Activated CD4-positive, alpha-beta T cell treated with anti-CD3 and anti-CD28 coated beads for 1 hour (primary cell): ENCODE results near the gene YKT6.

Source experiments
- DNase-seq: peaks from one replicate; pipeline ENCODE4 v3.0.0-alpha.2; 2020

Gene YKT6

DNA sequence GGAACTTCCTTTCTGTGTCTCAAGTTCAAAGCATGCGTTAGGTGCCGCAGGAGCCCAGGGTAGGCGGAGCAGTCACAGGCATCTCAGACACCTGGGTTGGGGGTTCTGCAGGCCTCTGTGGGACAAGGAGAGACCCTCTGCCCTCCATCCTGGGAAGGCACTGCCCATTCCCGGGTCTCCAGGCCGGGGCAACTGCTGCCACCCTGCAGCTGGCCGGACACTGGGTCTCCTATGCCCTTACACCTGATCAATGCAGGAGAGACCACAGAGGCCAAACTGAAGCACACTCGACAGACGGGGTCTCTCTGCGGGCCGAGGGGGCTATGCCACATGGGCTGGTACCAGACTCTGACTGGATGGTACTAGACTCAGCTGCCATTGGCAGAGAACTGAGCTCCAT lies 36.9 kb downstream of the YKT6 start:
- no peak for DNase-seq

- DNase-seq: no peak
These were observed 37.4 kb downstream of the YKT6 start for GRCh38 chr7:44238116-44238695.

- no peak for DNase-seq
These were observed 38.6 kb downstream of the YKT6 start for GRCh38 chr7:44239361-44239760.

GRCh38 chr7:44240376-44240775 lies 39.6 kb downstream of the YKT6 start:
- DNase-seq: no peak

GRCh38 chr7:44240983-44241510 lies 40.3 kb downstream of the YKT6 start:
- peak; percentile 40 for DNase-seq

DNA sequence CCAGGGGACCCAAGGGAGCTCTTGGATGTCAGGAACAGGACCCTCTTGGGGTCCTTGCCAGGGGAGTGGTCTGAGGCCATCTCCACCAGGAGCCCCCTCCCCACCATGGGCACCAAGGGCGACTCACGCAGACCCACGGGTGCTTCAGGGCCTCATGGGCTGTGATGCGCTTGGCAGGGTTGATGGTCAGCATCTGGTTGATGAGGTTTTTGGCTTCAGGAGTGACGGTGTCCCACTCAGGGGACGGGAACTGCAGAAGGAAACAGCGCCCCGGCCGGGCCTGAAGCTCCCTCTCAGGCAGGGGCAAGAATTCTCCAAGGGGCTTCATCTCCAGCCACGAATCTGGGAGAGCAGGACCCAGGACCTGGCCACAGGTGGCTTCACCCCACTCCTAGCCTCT lies 41.3 kb downstream of the YKT6 start:
- DNase-seq: no peak

GRCh38 chr7:44244282-44244681 lies 43.5 kb downstream of the YKT6 start:
- DNase-seq: no peak

- no peak for DNase-seq
These were observed 45.8 kb downstream of the YKT6 start for GRCh38 chr7:44246396-44247113.

- no peak for DNase-seq
These were observed 47.3 kb downstream of the YKT6 start for GRCh38 chr7:44247868-44248651.

- DNase-seq: no peak
These were observed 49.0 kb downstream of the YKT6 start for GRCh38 chr7:44249639-44250234.

GRCh38 chr7:44251269-44251668 lies 50.5 kb downstream of the YKT6 start:
- DNase-seq: no peak

GRCh38 chr7:44251881-44252280 lies 51.1 kb downstream of the YKT6 start:
- no peak for DNase-seq

GRCh38 chr7:44256459-44256858 lies 55.7 kb downstream of the YKT6 start:
- DNase-seq: no peak

DNA sequence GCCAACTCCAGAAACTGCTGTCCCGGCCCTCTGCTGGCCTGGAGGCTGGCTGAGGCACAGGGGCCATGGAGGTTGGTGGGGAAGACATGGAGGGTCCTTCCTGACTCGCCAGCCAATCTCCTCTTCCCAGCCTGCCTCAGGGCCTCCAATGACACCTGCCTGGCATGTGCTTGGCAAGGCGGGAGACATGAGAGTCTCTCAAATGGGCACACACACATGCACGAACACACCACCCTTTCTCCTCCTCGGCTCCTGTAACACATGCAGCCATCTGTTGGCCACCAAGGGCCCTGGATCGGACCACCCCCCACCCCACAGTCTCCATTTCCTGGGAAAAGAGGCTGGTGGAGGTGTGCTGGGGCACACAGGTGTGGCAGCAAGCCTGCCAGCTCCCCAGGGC lies 56.4 kb downstream of the YKT6 start:
- no peak for DNase-seq

DNA sequence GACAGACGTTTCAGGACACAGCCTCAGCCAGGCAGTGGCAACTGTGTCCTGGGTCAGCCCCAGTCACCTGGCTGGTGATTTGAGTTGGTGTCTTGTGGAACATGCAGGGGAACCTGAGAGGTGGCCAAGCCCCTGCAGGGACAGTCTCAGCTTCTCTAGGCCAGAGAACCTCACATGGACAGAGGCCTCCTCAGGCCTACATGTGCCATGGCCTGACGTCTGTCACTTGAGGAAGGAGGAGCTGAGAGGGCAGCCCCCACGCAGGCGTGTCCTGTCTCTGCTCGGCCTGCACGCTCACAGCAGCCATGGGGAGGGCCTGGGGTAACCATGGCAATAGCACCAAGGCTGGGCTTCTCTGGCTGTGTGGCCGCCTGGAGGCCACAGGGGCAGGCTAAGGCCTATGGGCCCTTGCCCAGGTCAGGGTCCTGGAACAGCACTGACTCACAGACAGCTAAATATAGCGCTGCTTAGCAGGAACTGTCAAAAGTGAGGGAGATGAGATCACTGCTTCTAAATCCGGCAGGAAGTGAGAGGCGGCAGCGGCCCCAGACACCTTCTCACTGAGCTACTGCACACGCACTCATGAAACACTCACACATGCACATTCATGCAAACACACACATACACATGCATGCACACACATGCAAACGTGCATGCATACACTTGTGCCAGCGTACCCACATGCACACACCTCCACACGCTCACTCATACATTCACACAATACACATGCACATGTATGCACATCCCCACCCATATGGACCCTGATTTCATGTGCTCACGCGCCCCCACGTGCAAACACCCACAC lies 57.0 kb downstream of the YKT6 start:
- peak; percentile 37 for DNase-seq

- no peak for DNase-seq
These were observed 57.6 kb downstream of the YKT6 start for GRCh38 chr7:44258423-44258760.

- no peak for DNase-seq
These were observed 58.2 kb downstream of the YKT6 start for GRCh38 chr7:44258865-44259546.

DNA sequence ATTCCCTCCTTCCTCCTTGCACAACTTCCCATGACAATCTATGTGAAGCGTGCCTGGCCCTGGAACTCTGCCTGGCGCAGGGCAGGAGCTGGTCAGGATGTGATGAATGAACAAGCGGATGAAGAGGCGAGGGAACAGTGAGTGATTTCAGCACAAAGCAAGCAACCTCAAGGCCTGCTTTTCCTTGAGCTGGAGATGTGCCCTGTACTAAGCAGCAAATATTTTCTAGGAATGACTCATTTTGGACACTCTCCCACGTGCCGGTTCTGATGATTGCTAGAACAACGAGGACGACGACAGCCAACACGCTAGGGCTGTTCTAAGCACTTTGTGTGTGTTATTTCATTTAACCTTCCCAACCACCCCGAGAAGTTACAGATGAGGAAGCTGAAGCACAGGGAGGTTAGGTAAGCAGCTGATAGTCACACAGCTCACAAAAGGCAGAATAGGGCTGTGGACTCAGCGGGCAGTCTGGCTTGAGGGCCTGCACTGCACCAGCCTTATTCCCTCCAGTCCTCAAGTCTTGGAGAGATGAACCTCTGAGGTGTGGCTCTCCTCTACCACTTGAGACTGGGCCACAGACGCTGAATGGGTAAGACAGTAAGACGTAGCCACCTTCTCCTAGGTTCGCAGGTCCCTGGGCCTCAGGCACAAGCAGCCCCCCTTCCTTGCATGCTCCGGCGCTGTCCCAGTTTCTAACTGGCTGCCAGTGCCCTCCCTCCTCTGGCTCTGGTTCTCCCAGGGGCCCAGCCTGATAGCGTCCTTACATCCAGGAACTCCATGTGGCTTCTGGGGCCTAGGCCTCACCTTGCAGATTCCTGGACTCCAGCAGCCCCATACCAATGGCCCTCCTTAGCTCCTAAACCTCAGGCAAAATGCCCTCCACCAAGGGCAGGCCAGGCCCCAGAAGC lies 59.0 kb downstream of the YKT6 start:
- DNase-seq: no peak

- no peak for DNase-seq
These were observed 60.5 kb downstream of the YKT6 start for GRCh38 chr7:44261240-44261639.

DNA sequence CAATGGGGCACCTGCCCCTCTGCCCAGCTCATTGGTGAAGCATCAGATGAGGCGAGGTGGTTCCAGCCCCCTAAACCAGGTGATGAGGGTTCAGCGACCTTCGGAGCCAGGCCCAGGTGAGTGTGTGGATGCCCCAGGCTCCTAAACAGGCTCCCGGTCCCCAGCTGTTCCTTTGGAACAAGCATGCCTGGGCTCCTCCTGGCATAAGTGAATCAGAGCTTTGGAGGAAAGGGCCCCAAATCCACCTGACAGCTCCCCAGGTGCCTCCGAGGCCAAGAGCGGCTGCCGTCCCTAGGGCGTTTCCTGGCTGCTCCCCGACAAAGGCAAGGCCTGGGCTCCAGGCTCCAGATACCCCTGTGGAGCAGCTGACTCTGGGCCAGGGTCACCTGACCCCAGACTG lies 61.3 kb downstream of the YKT6 start:
- DNase-seq: no peak
